ENCODE data around the gene MRPL17. TPM values are rescaled to one million over a fixed set of nuclear protein-coding genes. Genes with fewer than 3 reads are reported as not detected.

MRPL17 gene
- total and polyA plus RNA-seq, 10 of the 15 experiments (the other 5 are each of a cell fraction or from before 2014, with no cell fraction given) = 60.3 to 171 (median 94.8) TPM

- TF ChIP-seq BCLAF1 (IDR thresholded peaks at IDR 0.05) (no peak), SMAD1 (IDR thresholded peaks at IDR 0.05; ENCODE audit: low read depth, partially characterized antibody) (no peak), NR2C2 (IDR thresholded peaks at IDR 0.05; ENCODE audit: borderline replicate concordance, control insufficient read depth, insufficient read length, low read depth) (no peak), POU2F2 (IDR thresholded peaks at IDR 0.05; ENCODE audit: borderline replicate concordance, low read depth, low read length) (no peak), NRF1 (conservative IDR thresholded peaks at IDR 0.05; ENCODE audit: low read depth, low read length) (no peak), YY1 (IDR thresholded peaks at IDR 0.05; ENCODE audit: low read depth, low read length) (no peak), TBL1XR1 (IDR thresholded peaks at IDR 0.05; ENCODE audit: low read depth, low read length) (no peak), NKRF (conservative IDR thresholded peaks at IDR 0.05) (no peak)
Measured at GRCh38 chr11:6654281-6655019, 28.7 kb downstream of the MRPL17 start (continued).

Measured in GM12878 (cell line).